ENCODE measurements around the gene NSD2. TPM values are rescaled to one million over a fixed set of nuclear protein-coding genes. Genes with fewer than 3 reads are reported as not detected.
A peak's percentile ranks its signal among the peaks of the same experiment; 100 is the strongest.

Gene NSD2
- total and polyA plus RNA-seq, 2 donors (not counting 1 experiment from before 2014, with no cell fraction given): 14.2 to 64.8 TPM

DNA sequence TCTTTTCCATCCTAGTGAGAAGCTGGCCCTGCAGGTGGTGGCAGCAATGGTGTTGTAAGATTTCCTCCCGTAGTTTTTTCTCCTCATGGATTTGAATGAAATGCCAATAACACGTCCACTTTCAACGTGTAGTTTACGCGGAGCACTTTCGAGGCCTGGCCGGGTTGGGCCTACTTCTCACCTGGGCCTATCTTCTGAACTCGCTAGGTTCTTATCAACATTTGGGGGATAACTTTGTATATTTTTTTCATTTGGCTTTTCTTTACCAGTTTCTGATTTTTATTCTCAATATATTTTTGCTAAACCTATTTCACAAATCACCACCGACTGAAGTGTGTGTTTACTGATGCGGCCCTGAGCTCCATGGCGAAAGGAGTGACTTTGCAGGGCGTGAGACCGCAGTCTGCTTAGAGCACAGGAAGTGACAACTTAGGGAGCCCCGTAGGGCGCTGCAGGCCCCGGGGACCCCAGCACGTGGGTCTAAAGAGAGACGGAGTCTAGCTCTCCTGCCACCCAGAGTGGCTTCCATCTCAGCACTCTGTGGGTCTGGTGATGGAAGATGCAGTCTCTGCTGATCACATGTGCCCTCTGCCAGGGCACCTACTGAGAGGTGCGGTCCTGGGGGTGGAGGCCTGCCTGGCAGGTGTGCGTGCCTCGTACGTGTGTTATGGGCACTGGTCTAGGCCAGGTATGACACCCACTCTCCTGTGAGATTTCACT lies 108.4 kb downstream of the NSD2 start:
- H3K4me3 Mint-ChIP-seq: no peak overlapping the region
- H3K4me3 ChIP-seq (ENCODE audit: control extremely low read depth in 1 of 5, extremely low read depth in 1 of 5, insufficient read depth in 1 of 5, low read depth in 2 of 5, low read length in 4 of 5): no peak overlapping the region
- H3K9me3 ChIP-seq (ENCODE audit: control extremely low read depth in 1 of 3, control insufficient read depth in 2 of 3, insufficient read depth in 1 of 3, low read length in 2 of 3): no peaks in the 10 kb centered on the region
- H3K9ac ChIP-seq (ENCODE audit: low read length): no peak overlapping the region
- no peaks in the 10 kb centered on the region for H4K20me1 ChIP-seq (ENCODE audit: control insufficient read depth, insufficient read depth, low read length, poor library complexity, severe bottlenecking)
- ATAC-seq (ENCODE audit: low read depth) (no peak), DNase-seq (no peak)
- no peaks in the 10 kb centered on the region for H3K27me3 Mint-ChIP-seq
- no peaks in the 10 kb centered on the region for H3K4me1 Mint-ChIP-seq
- H3K79me2 ChIP-seq (ENCODE audit: control insufficient read depth, insufficient read depth, low read length): no peaks in the 10 kb centered on the region
- H3K27me3 ChIP-seq (replicated peaks in 1 of 4; ENCODE audit: control extremely low read depth in 1 of 4, control insufficient read depth in 3 of 4, insufficient read depth in 4 of 4, low read length in 3 of 4): no peaks in the 10 kb centered on the region
- H3K36me3 ChIP-seq (replicated peaks in 1 of 2; ENCODE audit: control extremely low read depth in 1 of 2, control insufficient read depth in 1 of 2, extremely low read depth in 1 of 2, insufficient read depth in 2 of 2, low read length in 1 of 2): peaks cover 3 to 79% of the 10 kb centered on the region in 2 experiments
- H3K9me3 Mint-ChIP-seq (ENCODE audit: insufficient read depth): no peaks in the 10 kb centered on the region
- TF ChIP-seq, protein P1, sequence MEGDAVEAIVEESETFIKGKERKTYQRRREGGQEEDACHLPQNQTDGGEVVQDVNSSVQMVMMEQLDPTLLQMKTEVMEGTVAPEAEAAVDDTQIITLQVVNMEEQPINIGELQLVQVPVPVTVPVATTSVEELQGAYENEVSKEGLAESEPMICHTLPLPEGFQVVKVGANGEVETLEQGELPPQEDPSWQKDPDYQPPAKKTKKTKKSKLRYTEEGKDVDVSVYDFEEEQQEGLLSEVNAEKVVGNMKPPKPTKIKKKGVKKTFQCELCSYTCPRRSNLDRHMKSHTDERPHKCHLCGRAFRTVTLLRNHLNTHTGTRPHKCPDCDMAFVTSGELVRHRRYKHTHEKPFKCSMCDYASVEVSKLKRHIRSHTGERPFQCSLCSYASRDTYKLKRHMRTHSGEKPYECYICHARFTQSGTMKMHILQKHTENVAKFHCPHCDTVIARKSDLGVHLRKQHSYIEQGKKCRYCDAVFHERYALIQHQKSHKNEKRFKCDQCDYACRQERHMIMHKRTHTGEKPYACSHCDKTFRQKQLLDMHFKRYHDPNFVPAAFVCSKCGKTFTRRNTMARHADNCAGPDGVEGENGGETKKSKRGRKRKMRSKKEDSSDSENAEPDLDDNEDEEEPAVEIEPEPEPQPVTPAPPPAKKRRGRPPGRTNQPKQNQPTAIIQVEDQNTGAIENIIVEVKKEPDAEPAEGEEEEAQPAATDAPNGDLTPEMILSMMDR (IDR thresholded peaks at IDR 0.05): no peak
- TF ChIP-seq EZH2 (IDR thresholded peaks at IDR 0.05; ENCODE audit: borderline replicate concordance, insufficient read depth, low read depth, low read length, poor library complexity, severe bottlenecking): no peak
- H3K4me1 ChIP-seq (ENCODE audit: control insufficient read depth in 2 of 2, insufficient read depth in 2 of 2, low read length in 2 of 2): no peaks in the 10 kb centered on the region
- peak overlapping the region; percentile 32 for H3K27ac Mint-ChIP-seq
- no peak overlapping the region for H2AFZ ChIP-seq (ENCODE audit: insufficient read depth, low read depth, low read length, poor library complexity, severe bottlenecking)
- no peak overlapping the region for H3K4me2 ChIP-seq (replicated peaks; ENCODE audit: low read depth, low read length, poor library complexity, severe bottlenecking)
- ChIA-PET CTCF (no interaction called here), POLR2A (no interaction called here)
- H3K27ac ChIP-seq (ENCODE audit: low read length in 2 of 2): no peak overlapping the region
- intact Hi-C loops (cut with micrococcal nuclease): no loop called here
- 93% methylated on average over 21 of the region's 22 CpGs for WGBS (ENCODE audit: insufficient coverage)

DNA sequence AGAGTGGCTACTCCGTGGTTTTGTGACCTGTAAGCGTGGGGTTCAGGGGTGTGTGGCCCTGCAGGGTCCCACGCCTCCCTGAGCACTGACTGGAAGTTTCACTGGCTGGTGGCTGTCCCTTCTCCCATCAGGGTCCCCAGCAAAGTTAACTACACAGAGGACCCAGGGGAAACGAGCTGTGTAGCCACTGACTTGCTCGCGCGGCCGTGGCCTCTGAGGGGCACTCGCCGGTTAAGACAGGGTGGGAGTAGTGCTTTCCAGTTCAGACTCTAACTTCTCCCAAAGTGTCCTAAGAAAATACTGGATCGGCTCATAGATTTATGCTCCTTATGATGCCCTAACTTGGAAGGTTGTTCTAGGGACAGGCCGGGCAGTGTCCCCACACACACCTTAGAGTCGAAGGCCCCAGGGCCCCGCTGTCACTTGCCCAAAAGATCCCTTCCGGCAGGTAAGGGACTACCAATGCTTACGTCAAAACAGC lies 109.4 kb downstream of the NSD2 start:
- H3K27ac Mint-ChIP-seq: no peak overlapping the region
- intact Hi-C loops (cut with micrococcal nuclease): no loop called here
- peaks cover 3 to 82% of the 10 kb centered on the region in 2 experiments for H3K36me3 ChIP-seq (replicated peaks in 1 of 2; ENCODE audit: control extremely low read depth in 1 of 2, control insufficient read depth in 1 of 2, extremely low read depth in 1 of 2, insufficient read depth in 2 of 2, low read length in 1 of 2)

More for the DNA sequence above, 109.4 kb downstream of the NSD2 start:
- H3K27ac ChIP-seq (ENCODE audit: low read length in 2 of 2): no peak overlapping the region
- no peaks in the 10 kb centered on the region for H3K9me3 Mint-ChIP-seq (ENCODE audit: insufficient read depth)
- TF ChIP-seq, protein P1 (IDR thresholded peaks at IDR 0.05): no peak
- no peak for TF ChIP-seq EZH2 (IDR thresholded peaks at IDR 0.05; ENCODE audit: borderline replicate concordance, insufficient read depth, low read depth, low read length, poor library complexity, severe bottlenecking)
- no peaks in the 10 kb centered on the region for H3K27me3 Mint-ChIP-seq
- ATAC-seq (ENCODE audit: low read depth) (no peak), DNase-seq (no peak)
- no peaks in the 10 kb centered on the region for H3K9me3 ChIP-seq (ENCODE audit: control extremely low read depth in 1 of 3, control insufficient read depth in 2 of 3, insufficient read depth in 1 of 3, low read length in 2 of 3)
- H3K27me3 ChIP-seq (replicated peaks in 1 of 4; ENCODE audit: control extremely low read depth in 1 of 4, control insufficient read depth in 3 of 4, insufficient read depth in 4 of 4, low read length in 3 of 4): no peaks in the 10 kb centered on the region
- no peaks in the 10 kb centered on the region for H3K4me1 ChIP-seq (ENCODE audit: control insufficient read depth in 2 of 2, insufficient read depth in 2 of 2, low read length in 2 of 2)
- no peak overlapping the region for H3K4me3 ChIP-seq (ENCODE audit: control extremely low read depth in 1 of 5, extremely low read depth in 1 of 5, insufficient read depth in 1 of 5, low read depth in 2 of 5, low read length in 4 of 5)
- H3K4me1 Mint-ChIP-seq: no peaks in the 10 kb centered on the region
- H4K20me1 ChIP-seq (ENCODE audit: control insufficient read depth, insufficient read depth, low read length, poor library complexity, severe bottlenecking): no peaks in the 10 kb centered on the region
- WGBS (ENCODE audit: insufficient coverage): 98% methylated on average over 14 of the region's 16 CpGs
- H3K79me2 ChIP-seq (ENCODE audit: control insufficient read depth, insufficient read depth, low read length): no peaks in the 10 kb centered on the region
- H3K4me3 Mint-ChIP-seq: no peak overlapping the region
- ChIA-PET POLR2A (no interaction called here), CTCF (no interaction called here)
- H3K4me2 ChIP-seq (replicated peaks; ENCODE audit: low read depth, low read length, poor library complexity, severe bottlenecking): no peak overlapping the region
- H2AFZ ChIP-seq (ENCODE audit: insufficient read depth, low read depth, low read length, poor library complexity, severe bottlenecking): no peak overlapping the region
- no peak overlapping the region for H3K9ac ChIP-seq (ENCODE audit: low read length)
